Activated CD8-positive, alpha-beta memory T cell treated with anti-CD3 and anti-CD28 coated beads, Interleukin-2, amount 50 U/mL, for 24 hours (primary cell): ENCODE measurements around the gene GRK4.
"Not testable (repeated sequence)": the region's sequence is repeated elsewhere in the genome, so short reads cannot be mapped to it uniquely, and the experiment has no call there.

ENCODE experiments used
- DNase-seq: peaks from one replicate; pipeline ENCODE4 v3.0.0-alpha.2; 2020; ENCODE audit errors: extremely low read depth

Gene GRK4

DNA sequence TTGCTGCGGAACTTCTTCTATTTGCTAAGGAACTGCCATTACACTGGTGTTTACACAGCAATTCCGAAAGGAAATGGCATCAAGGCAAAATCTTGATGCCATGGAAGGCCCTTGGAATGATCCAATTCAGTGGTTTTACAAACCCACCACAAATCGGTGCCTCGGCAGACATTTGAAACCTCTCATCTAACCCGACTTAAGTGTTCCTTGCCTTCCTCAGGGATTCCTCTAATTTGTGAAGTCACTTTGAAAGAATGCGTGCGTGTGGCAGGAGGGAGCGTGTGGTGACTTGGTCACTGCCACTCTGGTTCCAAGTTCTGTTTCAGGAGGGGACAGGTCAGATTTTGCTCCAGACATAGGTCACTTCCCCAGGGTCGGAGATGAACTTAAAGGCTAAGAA is 4.9 kb upstream of the GRK4 start:
- DNase-seq, result no peak

- DNase-seq, result not testable (repeated sequence)
These were observed 2.9 kb upstream of the GRK4 start for GRCh38 chr4:2960450-2960849.

DNA sequence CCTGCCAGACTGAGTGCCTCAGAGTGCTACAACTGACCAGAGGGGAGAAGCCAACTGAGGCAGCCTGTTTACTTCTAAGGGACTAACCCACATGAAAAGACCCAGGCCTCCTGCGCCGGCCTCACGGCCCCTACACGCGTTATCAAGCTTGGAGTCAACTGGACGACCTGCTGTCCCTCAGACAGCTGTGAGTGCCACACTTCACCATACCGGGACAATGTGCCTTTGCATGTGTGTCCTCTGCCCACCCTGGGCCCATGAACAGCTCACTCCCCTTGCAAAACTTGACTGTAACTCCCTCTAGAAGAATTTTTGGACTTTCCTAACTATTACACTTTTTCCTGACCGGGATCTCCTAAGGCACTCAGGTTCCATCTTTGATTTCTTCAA is 2.0 kb upstream of the GRK4 start:
- no peak for DNase-seq

DNA sequence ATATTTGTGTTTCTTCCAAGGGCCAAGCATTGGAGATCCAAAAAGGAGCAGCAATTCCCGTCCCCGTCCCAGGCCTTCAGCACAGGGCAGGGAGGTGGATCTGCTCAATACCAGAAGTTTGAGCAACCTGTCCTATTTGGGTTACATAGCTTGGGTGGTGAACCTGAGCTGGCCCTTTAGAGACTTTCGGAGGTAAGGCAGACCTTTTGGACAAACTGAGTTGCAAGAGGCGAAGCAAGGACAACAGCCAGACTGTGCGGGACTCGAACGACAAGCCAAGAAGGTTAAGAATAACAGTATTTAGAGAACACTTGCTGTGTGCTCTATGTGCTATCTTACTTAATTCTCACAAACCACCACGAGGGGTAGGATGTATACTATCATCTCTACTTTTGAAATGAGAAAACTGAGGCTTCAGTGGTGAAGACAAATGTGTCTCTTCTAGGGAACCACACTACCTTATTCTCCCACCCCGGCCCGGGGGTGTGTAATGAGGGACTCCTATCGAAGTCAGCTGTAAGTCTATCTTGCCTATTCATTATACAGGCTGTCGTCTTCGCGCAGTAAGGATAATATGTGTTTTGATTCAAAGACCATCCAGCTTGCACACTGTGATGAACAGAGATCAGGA is 1.4 kb upstream of the GRK4 start:
- peak; percentile 39 for DNase-seq

DNA sequence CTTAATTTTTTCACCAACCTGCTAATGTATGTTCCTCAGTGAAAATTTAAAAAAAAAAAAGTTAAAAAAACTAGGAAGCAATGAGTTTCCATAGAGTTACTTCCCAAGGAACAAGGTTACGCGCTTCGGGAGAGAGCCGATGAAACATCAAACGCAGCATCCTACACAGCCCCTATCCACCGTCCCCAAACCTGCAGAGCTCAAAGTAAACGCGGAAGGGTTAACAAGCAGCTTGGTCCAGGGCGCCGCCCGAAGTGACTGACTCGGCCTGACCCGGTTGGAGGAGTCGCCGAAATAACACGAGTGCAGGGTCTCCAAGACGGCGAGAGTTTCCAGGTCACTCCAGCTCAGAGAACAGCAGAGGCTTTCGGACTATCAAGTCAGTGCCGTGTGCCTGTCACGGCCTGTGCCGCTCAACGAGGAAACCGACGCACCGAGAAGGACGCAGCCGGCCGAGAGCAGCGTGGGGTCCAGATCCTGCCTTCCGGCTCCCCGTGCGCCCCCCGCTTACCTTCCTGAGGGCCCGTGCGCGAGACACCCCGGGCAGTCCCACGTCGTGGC is 677 bp upstream of the GRK4 start:
- no peak for DNase-seq

DNA sequence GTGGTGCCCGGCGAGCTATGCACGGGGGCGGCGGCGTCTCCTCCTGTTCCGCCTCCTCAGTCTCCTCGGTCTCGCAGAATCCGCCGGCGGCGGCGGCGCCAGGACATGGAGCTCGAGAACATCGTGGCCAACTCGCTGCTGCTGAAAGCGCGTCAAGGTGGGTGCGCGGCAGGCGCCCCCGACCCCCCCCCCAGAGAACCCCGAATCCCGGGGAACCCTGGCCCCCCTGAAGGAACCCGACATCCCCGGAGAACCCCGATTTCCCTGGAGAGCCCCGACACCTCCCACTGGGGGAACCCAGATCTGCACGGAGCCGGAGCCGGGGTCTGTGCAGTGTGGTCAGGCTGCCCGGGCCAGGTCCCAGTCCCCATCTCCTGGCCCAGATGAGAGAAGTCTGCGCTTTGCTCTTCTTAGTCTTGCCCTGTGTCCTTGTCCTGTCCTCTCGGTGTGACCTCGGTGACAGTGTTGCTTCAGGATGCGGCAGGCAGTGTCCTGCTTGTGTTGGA is 648 bp downstream of the GRK4 start:
- DNase-seq, result no peak

DNA sequence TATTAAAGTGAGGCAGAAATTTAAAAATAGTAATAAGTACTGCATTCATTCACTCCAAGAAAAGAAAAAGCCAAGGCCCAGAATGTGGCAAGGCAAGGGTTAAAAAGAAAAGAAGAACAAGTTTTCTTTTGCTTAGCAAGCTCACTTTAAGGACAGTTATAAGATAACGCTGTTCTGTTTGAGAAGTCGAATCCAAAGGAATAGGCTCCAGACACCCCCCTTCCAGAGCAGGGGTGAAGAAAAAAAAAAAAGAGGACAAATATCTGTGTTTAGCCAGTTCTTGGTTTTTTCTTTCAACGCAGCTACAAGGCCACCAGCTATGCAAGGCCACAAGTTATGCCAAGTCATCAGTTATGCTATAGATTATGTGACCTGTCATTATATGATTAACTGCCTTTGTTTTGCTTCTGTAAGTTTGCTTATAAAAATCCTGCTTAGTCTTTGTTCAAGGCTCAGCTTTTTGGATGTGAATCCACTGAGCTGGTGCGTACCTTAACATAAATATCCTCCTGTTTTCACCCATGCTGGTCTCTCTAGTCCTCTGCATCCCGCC is 1.4 kb downstream of the GRK4 start:
- DNase-seq, result no peak

DNA sequence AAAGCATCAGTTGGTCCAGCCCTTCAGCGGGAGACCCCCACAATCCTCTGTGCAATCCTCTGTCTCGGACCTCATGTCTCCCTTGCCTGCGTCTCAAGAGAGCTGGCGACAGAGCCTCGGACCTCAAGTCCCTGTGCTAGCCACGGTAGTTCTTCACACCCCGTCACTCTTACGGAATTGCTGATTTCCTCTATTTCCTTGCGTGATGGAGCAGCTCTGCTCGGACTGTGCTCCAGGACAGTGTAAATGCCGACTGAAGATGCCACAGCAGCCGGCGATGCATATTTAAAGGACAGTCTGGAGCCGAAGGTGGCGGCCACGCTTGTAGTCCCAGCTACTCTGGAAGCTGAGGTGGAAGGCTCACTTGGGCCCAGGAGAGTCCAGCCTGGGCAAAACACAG is 1.9 kb downstream of the GRK4 start:
- DNase-seq, result no peak

GRCh38 chr4:2968381-2968780 is 5.0 kb downstream of the GRK4 start:
- no peak for DNase-seq

GRCh38 chr4:2971275-2971674 is 7.9 kb downstream of the GRK4 start:
- DNase-seq, result no peak

GRCh38 chr4:2977211-2978088 is 14.1 kb downstream of the GRK4 start:
- no peak for DNase-seq

GRCh38 chr4:2981256-2981819 is 18.0 kb downstream of the GRK4 start:
- no peak for DNase-seq

DNA sequence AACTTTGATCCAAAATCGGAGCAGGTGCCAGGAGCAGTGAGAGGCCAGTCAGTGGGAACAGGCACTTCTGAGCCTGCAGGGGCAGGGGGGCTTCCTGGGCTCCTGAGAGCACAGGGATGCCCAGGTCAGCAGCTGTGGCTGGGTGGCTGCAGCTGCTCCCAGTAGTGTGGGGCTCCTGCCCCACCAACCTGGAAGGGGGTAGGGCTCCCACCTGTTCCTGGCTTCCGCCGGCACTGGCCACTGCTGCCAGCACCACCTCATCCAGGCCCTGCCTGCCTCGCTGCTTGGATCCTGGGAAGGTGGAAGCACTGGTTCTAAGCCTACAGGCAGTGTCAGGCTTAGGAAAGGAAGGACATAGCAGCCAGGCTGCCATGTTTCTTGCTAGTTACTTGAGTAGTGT is 18.6 kb downstream of the GRK4 start:
- no peak for DNase-seq

DNA sequence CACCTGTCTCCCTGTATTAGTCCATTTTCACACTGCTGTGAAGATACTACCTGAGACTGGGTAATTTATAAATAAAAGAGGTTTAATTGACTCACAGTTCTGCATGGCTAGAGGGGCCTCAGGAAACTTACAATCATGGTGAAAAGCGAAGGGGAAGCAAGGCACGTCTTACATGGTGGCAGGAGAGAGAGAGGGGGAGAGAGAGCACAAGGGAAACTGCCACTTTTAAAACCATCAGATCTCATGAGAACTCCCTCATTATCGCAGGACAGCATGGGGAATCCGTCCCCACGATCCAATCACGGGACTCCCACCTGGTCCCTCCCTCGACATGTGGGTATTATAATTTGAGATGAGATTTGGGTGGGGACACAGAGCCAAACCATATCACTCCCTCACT is 20.3 kb downstream of the GRK4 start:
- DNase-seq, result not testable (repeated sequence)

GRCh38 chr4:2991243-2991642 is 27.9 kb downstream of the GRK4 start:
- no peak for DNase-seq

DNA sequence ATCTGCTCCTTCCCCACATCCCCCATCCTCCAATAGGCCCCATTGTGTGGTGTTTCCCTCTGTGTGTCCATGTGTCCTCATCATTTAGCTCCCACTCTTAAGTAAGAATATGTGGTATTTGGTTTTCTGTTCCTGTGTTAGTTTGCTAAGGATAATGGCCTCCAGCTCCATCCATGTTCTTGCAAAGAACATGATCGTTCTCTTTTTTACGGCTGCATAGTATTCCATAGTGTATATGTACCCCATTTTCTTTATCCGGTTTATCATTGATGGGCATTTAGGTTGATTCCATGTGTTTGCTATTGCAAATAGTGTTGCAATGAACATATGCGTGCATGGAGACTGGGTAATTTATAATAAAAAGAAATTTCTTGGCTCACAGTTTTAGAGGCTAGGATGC is 31.5 kb downstream of the GRK4 start:
- DNase-seq, result no peak

DNA sequence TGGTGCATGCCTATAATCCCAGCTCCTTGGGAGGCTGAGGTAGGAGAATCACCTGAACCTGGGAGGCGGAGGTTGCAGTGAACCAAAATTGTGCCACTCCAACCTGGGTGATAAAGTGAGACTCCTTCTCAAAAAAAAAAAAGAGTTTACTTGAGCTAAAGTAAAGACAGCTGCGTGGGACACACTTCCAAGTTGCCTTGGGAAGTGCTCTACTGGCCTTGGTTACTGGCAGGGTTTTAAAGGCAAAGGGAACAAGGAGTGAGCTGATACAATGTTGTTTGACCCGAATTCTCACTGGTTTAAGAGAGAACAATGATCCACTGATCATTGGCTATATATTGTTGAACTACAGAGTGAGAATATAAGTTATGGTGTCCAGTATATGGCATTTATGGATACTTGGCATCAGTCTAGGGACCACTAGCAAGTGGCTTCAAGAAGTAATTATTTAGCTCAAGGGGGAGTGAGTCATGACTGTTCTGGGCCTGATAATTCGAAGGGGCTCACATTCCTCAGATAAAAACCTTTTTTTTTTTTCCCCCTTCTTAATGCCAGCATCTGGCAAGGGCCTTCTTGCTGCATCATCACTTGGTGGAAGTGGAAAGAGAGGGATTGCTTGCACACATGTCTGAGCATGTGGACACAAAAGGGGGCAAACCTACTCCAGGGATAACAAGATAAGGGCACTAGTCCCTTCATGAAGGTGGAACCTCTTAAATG is 32.3 kb downstream of the GRK4 start:
- DNase-seq, result no peak

GRCh38 chr4:2996415-2996814 is 33.0 kb downstream of the GRK4 start:
- no peak for DNase-seq

DNA sequence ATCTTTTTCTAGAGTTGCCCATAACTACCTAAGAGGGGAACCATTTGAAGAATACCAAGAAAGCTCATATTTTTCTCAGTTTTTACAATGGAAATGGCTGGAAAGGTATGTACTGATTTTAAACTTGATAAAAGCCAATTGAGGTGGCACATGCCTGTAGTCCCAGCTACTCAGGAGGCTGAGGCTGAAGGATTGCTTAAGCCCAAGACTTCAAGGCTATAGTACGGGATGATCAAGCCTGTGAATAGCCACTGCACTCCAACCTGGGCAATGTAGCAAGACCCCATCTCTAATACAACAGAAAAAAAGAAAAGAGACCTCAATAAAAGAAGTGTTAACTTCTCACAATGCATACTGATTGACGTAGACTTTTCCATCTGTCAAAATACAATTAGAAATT is 44.4 kb downstream of the GRK4 start:
- no peak for DNase-seq

DNA sequence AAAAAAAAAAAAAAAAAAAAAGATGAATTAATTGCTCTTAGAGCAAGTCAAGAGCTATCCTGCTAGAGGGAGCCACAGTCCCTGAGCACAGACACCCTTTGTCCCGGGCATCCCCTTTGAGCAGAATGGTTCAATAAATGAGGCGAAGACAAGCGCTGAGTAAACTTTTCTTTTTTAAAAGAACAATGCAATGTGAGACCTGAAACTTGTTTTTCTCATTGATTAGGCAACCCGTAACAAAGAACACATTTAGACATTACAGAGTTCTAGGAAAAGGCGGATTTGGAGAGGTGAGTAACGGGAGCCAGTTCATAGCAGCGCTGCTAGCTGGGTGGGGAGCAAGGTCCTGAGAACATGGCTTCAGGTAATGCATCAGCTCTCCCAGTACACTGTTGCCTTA is 46.1 kb downstream of the GRK4 start:
- no peak for DNase-seq

DNA sequence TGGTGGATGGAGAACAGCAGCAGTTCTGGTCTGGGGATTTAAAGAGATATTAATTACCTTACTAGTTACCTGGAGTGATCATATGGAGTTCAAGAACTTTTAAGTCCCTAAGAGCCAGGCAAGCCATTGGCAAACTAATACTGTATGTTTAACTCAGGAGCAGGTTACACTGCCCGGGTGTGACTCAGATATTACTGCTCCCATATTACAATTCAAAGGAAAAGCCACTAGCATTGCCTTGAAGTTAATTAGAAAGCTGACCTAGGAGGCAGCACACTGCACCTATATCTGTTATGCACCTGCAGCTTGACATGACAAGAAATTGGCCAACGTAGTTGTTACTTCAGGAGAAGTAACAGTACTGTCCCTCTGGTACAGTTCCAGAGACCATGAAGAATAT is 47.2 kb downstream of the GRK4 start:
- no peak for DNase-seq

- no peak for DNase-seq
These were observed 47.6 kb downstream of the GRK4 start for GRCh38 chr4:3010998-3011397.
